GM13977 (cell line): ENCODE data around the gene BLM.
"Not testable (repeated sequence)": the region's sequence is repeated elsewhere in the genome, so short reads cannot be mapped to it uniquely, and the experiment has no call there.

Source experiments
- DNase-seq: peaks from one replicate; pipeline ENCODE4 v3.0.0; 2012; ENCODE audit warnings: low spot score
- CTCF ChIP-seq: IDR thresholded peaks from 2 replicates; pipeline ENCODE4 v1.5.1; 2012; ENCODE audit warnings: mild to moderate bottlenecking, control low read depth; ENCODE audit not compliant: insufficient read depth; ENCODE audit errors: extremely low read depth, missing control alignments
- in situ Hi-C: fragments of 300-500 bp; cut with MboI; formaldehyde crosslinking; loops from one replicate; pipeline ENCODE4 v1.12.0; 2022; ENCODE audit warnings: low sequenced_read_pairs, low pct_unique_long_range_greater_than_20kb, mixed read lengths, inconsistent platforms; ENCODE audit not compliant: unreplicated experiment

BLM gene

GRCh38 chr15:90683876-90684275, 33.3 kb upstream of the BLM start:
- in situ Hi-C loops: no loop called here
- TF ChIP-seq CTCF: no peak
- DNase-seq: no peak

- no peak for DNase-seq
- TF ChIP-seq CTCF: no peak
- in situ Hi-C loops: no loop called here
Observed at GRCh38 chr15:90684281-90684680, 32.9 kb upstream of the BLM start.

GRCh38 chr15:90685591-90686434, 31.3 kb upstream of the BLM start:
- in situ Hi-C loops: no loop called here
- no peak for TF ChIP-seq CTCF
- DNase-seq: no peak

GRCh38 chr15:90686435-90687218, 30.5 kb upstream of the BLM start:
- in situ Hi-C loops: no loop called here
- no peak for TF ChIP-seq CTCF
- DNase-seq: peak; percentile 61

GRCh38 chr15:90689326-90689961, 27.7 kb upstream of the BLM start:
- in situ Hi-C loops, DNase-seq: not testable (repeated sequence)

- in situ Hi-C loops: loop anchor here (5.0 kb wide), 1 partner anchor 33 kb away; no protein-coding TSS in a partner anchor
- no peak for TF ChIP-seq CTCF
- no peak for DNase-seq
Observed at GRCh38 chr15:90690585-90690984, 26.6 kb upstream of the BLM start.
